B cell (primary cell): ENCODE results near the gene NUMBL. TPM values are rescaled to one million over a fixed set of nuclear protein-coding genes. Genes with fewer than 3 reads are reported as not detected.
"Not testable (repeated sequence)": the region's sequence is repeated elsewhere in the genome, so short reads cannot be mapped to it uniquely, and the experiment has no call there.

Experiments used
- ATAC-seq: fragments of 200-7000 bp; cut with Tn5 transposase; one replicate; pipeline ENCODE4 v1.10.0; 2021; ENCODE audit warnings: low read depth, mild to moderate bottlenecking, moderate number of reproducible peaks, moderate library complexity
- CTCF ChIA-PET: fragments of 350-600 bp; sonication (Branson Sonifier 250); formaldehyde crosslinking; loops from one replicate; lab custom pipeline; 2021; ENCODE audit warnings: antibody characterized with exemption, inconsistent platforms; lab: Charles Lee
- POLR2A ChIA-PET: fragments of 350-600 bp; sonication (Branson Sonifier 250); formaldehyde crosslinking; loops from one replicate; lab custom pipeline; 2021; ENCODE audit warnings: antibody characterized with exemption; lab: Charles Lee
- DNase-seq: peaks from one replicate; pipeline ENCODE4 v3.0.0; 2013
- H2AFZ ChIP-seq: 2 replicates; pipeline ENCODE4 v1.6.1; 2012; ENCODE audit warnings: mild to moderate bottlenecking, low read depth, low read length; ENCODE audit not compliant: insufficient read depth, poor library complexity, severe bottlenecking
- H3K27ac ChIP-seq, 2 donors: 1 replicate in 1 of 2; 2 replicates in 1 of 2; pipeline ENCODE4 v1.5.1; 2012 to 2013; ENCODE audit warnings: low read length in 2 of 2, mild to moderate bottlenecking in 2 of 2, moderate library complexity in 1 of 2
- H3K27me3 ChIP-seq, 4 experiments: fragments of 200-600 bp in 1 of 4; sonication (generic) in 1 of 4; replicated peaks in 1 of 4; 1 replicate in 2 of 4; 2 replicates in 2 of 4; pipeline versions ENCODE4 v1.6.1 to v1.7.0; 2013 to 2016; ENCODE audit warnings: low read length in 3 of 4, mild to moderate bottlenecking in 2 of 4, mixed read lengths in 1 of 4, moderate library complexity in 1 of 4; ENCODE audit not compliant: insufficient read depth in 4 of 4, control insufficient read depth in 3 of 4; ENCODE audit errors: control extremely low read depth in 1 of 4
- H3K36me3 ChIP-seq, 2 experiments: replicated peaks in 1 of 2; 1 replicate in 1 of 2; 2 replicates in 1 of 2; pipeline versions ENCODE4 v1.6.1 to v1.7.1; 2013; ENCODE audit warnings: low read length in 1 of 2; ENCODE audit not compliant: insufficient read depth in 2 of 2, control insufficient read depth in 1 of 2; ENCODE audit errors: control extremely low read depth in 1 of 2, extremely low read depth in 1 of 2
- H3K4me1 ChIP-seq, 2 donors: fragments of 200-600 bp in 1 of 2; sonication (generic) in 1 of 2; 1 replicate in 1 of 2; 2 replicates in 1 of 2; pipeline versions ENCODE4 v1.5.1 to v1.6.1; 2013 to 2017; ENCODE audit warnings: low read length in 2 of 2; ENCODE audit not compliant: control insufficient read depth in 2 of 2, insufficient read depth in 2 of 2
- H3K4me2 ChIP-seq: replicated peaks from 2 replicates; pipeline ENCODE3; 2012; ENCODE audit warnings: mild to moderate bottlenecking, low read depth, low read length; ENCODE audit not compliant: poor library complexity, severe bottlenecking
- H3K4me3 ChIP-seq, 5 experiments: fragments of 200-600 bp in 1 of 5; sonication (generic) in 1 of 5; 1 replicate in 3 of 5; 2 replicates in 2 of 5; pipeline versions ENCODE4 v1.5.1 to v1.7.0; 2011 to 2016; ENCODE audit warnings: low read length in 4 of 5, mild to moderate bottlenecking in 4 of 5, low read depth in 2 of 5, control low read depth in 1 of 5, moderate library complexity in 1 of 5; ENCODE audit not compliant: insufficient read depth in 1 of 5; ENCODE audit errors: control extremely low read depth in 1 of 5, extremely low read depth in 1 of 5
- H3K79me2 ChIP-seq: fragments of 200-600 bp; sonication (generic); one replicate; pipeline ENCODE4 v1.6.0; 2016; ENCODE audit warnings: low read length; ENCODE audit not compliant: control insufficient read depth, insufficient read depth
- H3K9ac ChIP-seq: fragments of 200-600 bp; sonication (generic); 2 replicates; pipeline ENCODE4 v1.6.1; 2017; ENCODE audit warnings: mild to moderate bottlenecking, low read length, moderate library complexity
- H3K9me3 ChIP-seq, 3 donors: one replicate each; pipeline versions ENCODE4 v1.6.1 to v1.7.1; 2013; ENCODE audit warnings: low read length in 2 of 3; ENCODE audit not compliant: control insufficient read depth in 2 of 3, insufficient read depth in 1 of 3; ENCODE audit errors: control extremely low read depth in 1 of 3
- H4K20me1 ChIP-seq: 2 replicates; pipeline ENCODE4 v1.6.0; 2012; ENCODE audit warnings: mild to moderate bottlenecking, low read length; ENCODE audit not compliant: insufficient read depth, control insufficient read depth, poor library complexity, severe bottlenecking
- H3K27ac Mint-ChIP-seq: one replicate; pipeline ENCODE4 v1.8.0; 2021; ENCODE audit warnings: mixed read lengths
- H3K27me3 Mint-ChIP-seq: one replicate; pipeline ENCODE4 v1.8.0; 2021; ENCODE audit warnings: mixed read lengths
- H3K4me1 Mint-ChIP-seq: one replicate; pipeline ENCODE4 v1.8.0; 2021; ENCODE audit warnings: mixed read lengths
- H3K4me3 Mint-ChIP-seq: one replicate; pipeline ENCODE4 v1.8.0; 2021; ENCODE audit warnings: mixed read lengths
- H3K9me3 Mint-ChIP-seq: one replicate; pipeline ENCODE4 v1.8.0; 2022; ENCODE audit warnings: mixed read lengths; ENCODE audit not compliant: insufficient read depth
- CTCF ChIP-seq: fragments of 200-600 bp; IDR thresholded peaks from one replicate; pipeline ENCODE4 v1.8.0; 2022; ENCODE audit warnings: antibody characterized with exemption, mild to moderate bottlenecking
- EZH2 ChIP-seq: IDR thresholded peaks from 2 replicates; pipeline ENCODE4 v1.6.1; 2012; ENCODE audit warnings: borderline replicate concordance, low read depth, mild to moderate bottlenecking, moderate library complexity, low read length; ENCODE audit not compliant: insufficient read depth, poor library complexity, severe bottlenecking
- WGBS: methylation state at CpG from one replicate; pipeline ENCODE4 v1.1.5; 2013; ENCODE audit warnings: missing lambda C conversion rate; ENCODE audit not compliant: insufficient coverage; 5-methylcytosine and 5-hydroxymethylcytosine counted together
- intact Hi-C: fragments of 100-400 bp; cut with micrococcal nuclease; formaldehyde crosslinking; loops from one replicate; pipeline ENCODE4 v1.10.0; 2022
- polyA plus RNA-seq: library from polyadenylated mRNA; depleted of rRNA; stranded (reverse); fragments of >200 nt; gene quantifications from 2 replicates; pipeline ENCODE4 v1.2.3, GENCODE V29; 2012
- total RNA-seq, 2 donors: library from RNA; stranded (reverse); fragments of 120-200 nt in 1 of 2; gene quantifications; 1 replicate in 1 of 2; 2 replicates in 1 of 2; pipeline versions ENCODE4 v1.2.3 to v1.2.4, GENCODE V29; 2013 to 2022

NUMBL gene
- total and polyA plus RNA-seq, 2 donors (not counting 1 experiment from before 2014, with no cell fraction given): 7.8 to 21.8 TPM

- H3K4me1 ChIP-seq, DNase-seq, H3K27me3 Mint-ChIP-seq, H3K9me3 ChIP-seq, H3K27ac ChIP-seq, H3K4me3 ChIP-seq, H3K27ac Mint-ChIP-seq, H3K4me3 Mint-ChIP-seq, ATAC-seq, H3K9me3 Mint-ChIP-seq, H3K9ac ChIP-seq, H3K4me2 ChIP-seq, H3K4me1 Mint-ChIP-seq, H2AFZ ChIP-seq, POLR2A ChIA-PET, H3K27me3 ChIP-seq, H3K79me2 ChIP-seq, intact Hi-C loops, H4K20me1 ChIP-seq: not testable (repeated sequence)
- H3K36me3 ChIP-seq: peaks cover 0 to 25% of the 10 kb centered on the region in 2 experiments
- 88% methylated on average over 2 of the region's 14 CpGs for WGBS
- CTCF ChIA-PET: interaction anchor here (0.9 to 1.4 kb wide), 2 partner anchors 9 to 10 kb away, joined by 3 read pairs; no protein-coding TSS in a partner anchor
Observed at GRCh38 chr19:40624369-40625153, 65.9 kb downstream of the NUMBL start.

- Mint-ChIP-seq H3K4me3 (no peak overlapping the region), H3K4me1 (peaks cover 2% of the 10 kb centered on the region), H3K27me3 (no peaks in the 10 kb centered on the region), H3K27ac (no peak overlapping the region), H3K9me3 (no peaks in the 10 kb centered on the region)
- Histone ChIP-seq H3K4me2 (no peak overlapping the region), H2AFZ (no peak overlapping the region), H3K79me2 (no peaks in the 10 kb centered on the region), H3K9ac (no peak overlapping the region), H3K36me3 (peaks cover 0 to 26% of the 10 kb centered on the region in 2 experiments), H3K9me3 (peaks cover 0 to 4% (median 0%) of the 10 kb centered on the region in 3 donors), H4K20me1 (no peaks in the 10 kb centered on the region), H3K4me1 (no peaks in the 10 kb centered on the region), H3K27ac (no peak overlapping the region), H3K4me3 (no peak overlapping the region), H3K27me3 (no peaks in the 10 kb centered on the region)
- no peak for DNase-seq
- WGBS: 88% methylated on average over 35 of the region's 41 CpGs
- CTCF ChIA-PET: interaction anchor here (0.9 to 2.6 kb wide), 3 partner anchors 10 to 11 kb away, joined by 3 to 13 read pairs (median 3); no protein-coding TSS in a partner anchor
- no peak for TF ChIP-seq EZH2
- no peak for TF ChIP-seq CTCF
- POLR2A ChIA-PET: interaction anchor here (0.6 kb wide), 1 partner anchor 460 kb away, joined by 9 read pairs; no protein-coding TSS in a partner anchor
- ATAC-seq: no peak
- intact Hi-C loops: no loop called here
Observed at GRCh38 chr19:40623403-40624251, 66.8 kb downstream of the NUMBL start.
